ENCODE measurements around the gene HIRIP3. TPM values are rescaled to one million over a fixed set of nuclear protein-coding genes. Genes with fewer than 3 reads are reported as not detected.
A peak's percentile ranks its signal among the peaks of the same experiment; 100 is the strongest.

Gene HIRIP3
- total RNA-seq, 1 donor from 2014 or later: 7.1 TPM

- ATAC-seq: no peak
These were observed 1.4 kb upstream of the HIRIP3 start for GRCh38 chr16:29996766-29997250.

DNA sequence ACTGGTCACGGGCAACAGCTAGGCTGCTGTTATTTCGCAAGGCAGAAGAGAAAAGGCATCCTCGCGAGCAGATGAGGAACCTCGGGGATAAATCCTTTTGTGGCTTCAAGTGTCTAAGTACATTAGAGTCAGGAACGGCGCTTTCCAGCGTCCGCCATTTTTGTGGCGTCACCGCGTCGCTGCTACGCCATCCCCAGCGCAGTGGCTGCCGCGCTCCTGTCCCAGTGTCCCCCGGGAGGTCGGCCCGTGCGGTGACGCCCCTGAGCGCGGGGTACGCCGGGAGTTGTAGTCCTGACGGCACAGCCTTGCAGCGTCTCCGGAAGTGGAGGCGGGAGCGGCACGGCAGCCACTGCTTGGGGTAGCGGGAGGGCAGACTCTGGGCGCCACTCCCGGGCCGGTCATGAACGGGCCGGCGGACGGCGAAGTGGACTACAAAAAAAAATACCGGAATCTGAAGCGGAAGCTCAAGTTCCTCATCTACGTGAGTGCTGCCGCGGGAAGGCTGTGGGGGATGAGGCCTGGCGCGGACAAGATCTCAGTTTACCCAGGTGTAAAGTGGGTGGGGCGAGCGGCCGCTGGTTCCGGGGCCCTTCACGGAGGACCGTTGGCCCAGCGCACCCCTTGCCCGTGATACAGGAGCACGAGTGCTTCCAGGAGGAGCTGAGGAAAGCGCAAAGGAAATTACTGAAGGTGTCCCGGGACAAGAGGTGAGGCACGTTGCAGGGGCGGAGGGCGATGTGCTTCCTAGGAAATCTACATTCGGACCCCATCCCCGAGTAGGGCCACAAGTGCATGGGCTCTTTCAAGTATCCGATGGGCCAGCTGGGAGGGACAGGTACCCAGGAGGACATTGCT, 721 bp upstream of the HIRIP3 start, which contains the start of gene INO80E:
INO80E (plus strand) TSS at position 331 of the 855 bp plus-strand sequence; CDS start at position 401, 70 bp downstream.
- peak; percentile 97 for ATAC-seq

DNA sequence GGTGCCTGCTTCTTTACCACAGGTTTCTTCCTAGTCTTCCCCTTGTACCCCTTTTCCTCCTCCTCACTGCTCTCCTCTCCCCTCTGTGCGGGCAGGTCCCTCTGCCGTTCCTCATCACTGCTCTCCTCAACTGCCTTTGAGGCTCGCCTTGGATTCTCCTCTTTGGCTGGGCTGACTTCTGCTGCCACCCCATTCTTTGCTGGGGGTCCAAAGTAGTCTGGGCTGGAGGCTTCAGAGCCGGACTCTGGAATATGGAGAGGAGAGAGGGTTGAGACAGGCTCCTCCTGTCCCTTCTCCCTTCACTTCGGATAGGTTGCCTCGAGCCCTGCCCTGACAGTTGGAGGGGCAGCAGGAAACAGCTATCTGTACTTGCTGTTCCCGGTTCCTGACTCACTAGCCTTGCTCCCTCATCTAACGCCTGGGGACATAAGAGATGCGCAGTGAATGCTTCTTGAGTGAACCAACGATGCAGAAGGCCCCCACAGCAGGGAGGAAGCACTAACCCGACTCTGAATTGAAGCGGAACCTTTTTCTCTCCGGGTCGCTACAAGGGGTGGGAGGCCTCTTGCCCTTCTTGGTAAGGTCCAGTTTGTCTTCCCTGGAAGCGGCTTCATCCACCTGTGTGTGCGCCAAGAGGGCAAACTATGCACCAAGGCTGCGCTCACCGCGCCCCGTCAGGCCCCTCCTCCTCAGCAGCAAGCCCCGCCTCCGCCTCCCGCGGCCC, 655 bp downstream of the HIRIP3 start:
- peak; percentile 71 for ATAC-seq

DNA sequence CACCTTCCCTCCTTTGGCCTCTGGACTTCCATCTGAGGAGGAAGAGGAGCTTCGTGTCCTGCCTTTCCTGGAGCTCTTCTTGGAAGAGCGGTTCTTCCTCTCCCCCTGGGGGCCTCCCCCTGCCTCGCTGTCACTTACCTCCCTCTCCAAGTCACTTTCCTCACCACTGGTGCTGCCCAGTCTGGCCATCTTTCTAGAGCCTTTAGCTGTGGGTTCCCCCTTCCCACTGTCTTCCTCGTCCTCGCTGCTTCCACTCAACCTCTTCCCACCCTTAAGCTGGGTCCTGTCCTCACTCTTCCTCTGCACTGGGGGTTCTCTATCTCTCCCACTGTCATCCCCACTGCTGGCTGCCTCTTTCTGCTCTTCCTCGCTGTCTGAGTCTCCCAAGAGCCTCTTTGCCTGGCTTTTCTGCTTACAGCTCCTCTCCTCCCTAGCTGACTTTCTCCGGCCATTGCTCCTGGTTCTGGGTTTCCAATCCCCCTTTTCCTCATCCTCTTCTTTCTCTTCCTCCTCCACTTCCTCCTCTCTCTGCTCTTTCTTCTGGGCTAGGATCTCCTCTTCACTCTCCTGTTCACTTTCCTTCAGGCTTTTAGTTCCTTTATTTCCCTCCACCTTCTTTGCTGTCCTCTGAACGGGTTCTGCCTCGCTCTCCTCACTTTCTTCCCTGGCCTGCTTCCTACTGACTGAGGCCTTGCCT, 1.4 kb downstream of the HIRIP3 start:
- ATAC-seq: no peak

GRCh38 chr16:29993191-29993902, 2.1 kb downstream of the HIRIP3 start:
- ATAC-seq: no peak

- no peak for ATAC-seq
These were observed 3.0 kb downstream of the HIRIP3 start for GRCh38 chr16:29992344-29992967.

- ATAC-seq: no peak
These were observed 3.9 kb downstream of the HIRIP3 start for GRCh38 chr16:29991571-29991904.

DNA sequence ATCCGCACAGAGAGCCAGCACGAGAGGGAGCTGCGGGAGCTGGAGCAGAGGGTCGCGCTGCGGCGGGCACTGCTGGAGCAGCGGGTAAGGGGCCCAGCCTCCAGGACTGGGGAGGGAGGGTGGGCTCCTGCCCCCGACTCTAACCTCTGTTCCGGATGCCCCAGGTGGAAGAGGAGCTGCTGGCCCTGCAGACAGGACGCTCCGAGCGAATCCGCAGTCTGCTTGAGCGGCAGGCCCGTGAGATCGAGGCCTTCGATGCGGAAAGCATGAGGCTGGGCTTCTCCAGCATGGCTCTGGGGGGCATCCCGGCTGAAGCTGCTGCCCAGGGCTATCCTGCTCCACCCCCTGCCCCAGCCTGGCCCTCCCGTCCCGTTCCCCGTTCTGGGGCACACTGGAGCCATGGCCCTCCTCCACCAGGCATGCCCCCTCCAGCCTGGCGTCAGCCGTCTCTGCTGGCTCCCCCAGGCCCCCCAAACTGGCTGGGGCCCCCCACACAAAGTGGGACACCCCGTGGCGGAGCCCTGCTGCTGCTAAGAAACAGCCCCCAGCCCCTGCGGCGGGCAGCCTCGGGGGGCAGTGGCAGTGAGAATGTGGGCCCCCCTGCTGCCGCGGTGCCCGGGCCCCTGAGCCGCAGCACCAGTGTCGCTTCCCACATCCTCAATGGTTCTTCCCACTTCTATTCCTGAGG, 4.4 kb downstream of the HIRIP3 start:
- no peak for ATAC-seq

- no peak for ATAC-seq
These were observed 5.4 kb downstream of the HIRIP3 start for GRCh38 chr16:29990034-29990433.

GRCh38 chr16:29989111-29989858, 6.1 kb downstream of the HIRIP3 start:
- ATAC-seq: no peak

GRCh38 chr16:29988346-29989075, 6.9 kb downstream of the HIRIP3 start:
- no peak for ATAC-seq

DNA sequence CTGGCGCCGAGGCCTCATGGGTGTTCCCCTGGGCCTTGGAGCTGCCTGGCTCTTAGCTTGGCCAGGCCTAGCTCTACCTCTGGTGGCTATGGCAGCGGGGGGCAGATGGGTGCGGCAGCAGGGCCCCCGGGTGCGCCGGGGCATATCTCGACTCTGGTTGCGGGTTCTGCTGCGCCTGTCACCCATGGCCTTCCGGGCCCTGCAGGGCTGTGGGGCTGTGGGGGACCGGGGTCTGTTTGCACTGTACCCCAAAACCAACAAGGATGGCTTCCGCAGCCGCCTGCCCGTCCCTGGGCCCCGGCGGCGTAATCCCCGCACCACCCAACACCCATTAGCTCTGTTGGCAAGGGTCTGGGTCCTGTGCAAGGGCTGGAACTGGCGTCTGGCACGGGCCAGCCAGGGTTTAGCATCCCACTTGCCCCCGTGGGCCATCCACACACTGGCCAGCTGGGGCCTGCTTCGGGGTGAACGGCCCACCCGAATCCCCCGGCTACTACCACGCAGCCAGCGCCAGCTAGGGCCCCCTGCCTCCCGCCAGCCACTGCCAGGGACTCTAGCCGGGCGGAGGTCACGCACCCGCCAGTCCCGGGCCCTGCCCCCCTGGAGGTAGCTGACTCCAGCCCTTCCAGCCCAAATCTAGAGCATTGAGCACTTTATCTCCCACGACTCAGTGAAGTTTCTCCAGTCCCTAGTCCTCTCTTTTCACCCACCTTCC, 7.9 kb downstream of the HIRIP3 start:
- ATAC-seq: peak; percentile 11

DNA sequence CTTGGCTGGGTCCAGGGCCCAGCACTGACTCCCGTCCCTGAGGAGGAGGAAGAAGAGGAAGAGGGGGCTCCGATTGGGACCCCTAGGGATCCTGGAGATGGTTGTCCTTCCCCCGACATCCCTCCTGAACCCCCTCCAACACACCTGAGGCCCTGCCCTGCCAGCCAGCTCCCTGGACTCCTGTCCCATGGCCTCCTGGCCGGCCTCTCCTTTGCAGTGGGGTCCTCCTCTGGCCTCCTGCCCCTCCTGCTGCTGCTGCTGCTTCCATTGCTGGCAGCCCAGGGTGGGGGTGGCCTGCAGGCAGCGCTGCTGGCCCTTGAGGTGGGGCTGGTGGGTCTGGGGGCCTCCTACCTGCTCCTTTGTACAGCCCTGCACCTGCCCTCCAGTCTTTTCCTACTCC, 8.5 kb downstream of the HIRIP3 start:
- ATAC-seq: no peak

DNA sequence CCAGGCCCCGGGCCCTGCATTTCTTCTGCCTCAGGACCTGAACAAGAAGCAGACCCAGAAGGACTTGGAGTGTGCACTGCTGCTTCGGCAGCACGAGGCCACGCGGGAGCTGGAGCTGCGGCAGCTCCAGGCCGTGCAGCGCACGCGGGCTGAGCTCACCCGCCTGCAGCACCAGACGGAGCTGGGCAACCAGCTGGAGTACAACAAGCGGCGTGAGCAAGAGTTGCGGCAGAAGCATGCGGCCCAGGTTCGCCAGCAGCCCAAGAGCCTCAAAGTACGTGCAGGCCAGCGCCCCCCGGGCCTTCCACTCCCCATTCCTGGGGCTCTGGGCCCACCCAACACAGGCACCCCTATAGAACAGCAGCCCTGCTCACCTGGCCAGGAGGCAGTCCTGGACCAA, 9.2 kb downstream of the HIRIP3 start:
- ATAC-seq: no peak

- no peak for ATAC-seq
These were observed 10.1 kb downstream of the HIRIP3 start for GRCh38 chr16:29985271-29985811.

GRCh38 chr16:29984764-29985147, 10.7 kb downstream of the HIRIP3 start:
- no peak for ATAC-seq

GRCh38 chr16:29984137-29984763, 11.2 kb downstream of the HIRIP3 start:
- ATAC-seq: no peak

DNA sequence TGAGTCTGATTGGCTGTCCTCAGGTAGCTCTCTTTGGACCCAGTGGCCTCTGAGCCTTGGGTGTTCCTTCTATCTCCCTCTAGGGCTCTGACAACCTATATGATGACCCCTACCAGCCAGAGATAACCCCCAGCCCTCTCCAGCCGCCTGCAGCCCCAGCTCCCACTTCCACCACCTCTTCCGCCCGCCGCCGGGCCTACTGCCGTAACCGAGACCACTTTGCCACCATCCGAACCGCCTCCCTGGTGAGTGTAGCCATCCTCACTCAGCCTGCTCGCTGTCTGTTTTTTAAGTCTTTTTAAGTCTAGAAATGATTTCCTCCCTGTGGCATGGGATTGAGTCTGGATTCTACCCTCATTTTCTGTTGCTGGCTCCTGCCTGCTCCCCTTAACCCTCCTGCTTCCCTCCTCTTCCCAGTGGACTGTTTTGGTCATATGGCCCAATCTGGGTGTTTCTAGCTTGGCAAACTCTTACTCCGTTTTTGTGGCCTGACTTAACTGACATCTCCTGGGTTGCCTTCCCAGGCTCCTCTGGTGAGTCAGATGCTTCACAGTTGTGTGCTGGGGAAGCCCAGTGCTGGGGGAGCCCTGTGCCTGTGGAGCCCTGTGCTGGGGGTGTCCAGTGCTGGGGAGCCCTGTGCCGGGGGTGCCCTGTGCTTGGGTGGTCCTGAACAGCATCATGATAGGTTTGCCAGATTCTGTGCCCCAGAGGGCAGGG, 11.8 kb downstream of the HIRIP3 start:
- ATAC-seq: no peak

Measured in esophagus mucosa (tissue), 1 donor.